Measurements from ENCODE around the gene TMIGD1. TPM values are rescaled to one million over a fixed set of nuclear protein-coding genes. Genes with fewer than 3 reads are reported as not detected.

Gene TMIGD1
- total RNA-seq, 1 experiment from 2014 or later = not detected

GRCh38 chr17:30358055-30358760 lies 24.4 kb upstream of the TMIGD1 start:
- ATAC-seq = no peak
- H3K27ac ChIP-seq (ENCODE audit: low read depth, low read length) = no peak overlapping the region
- no peak overlapping the region for H3K9ac ChIP-seq (ENCODE audit: low read length)
- BruUV-seq (replicated peaks) = no TSS peak
- no peaks in the 10 kb centered on the region for H3K4me1 ChIP-seq (ENCODE audit: control insufficient read depth in 1 of 2, insufficient read depth in 2 of 2, low read length in 2 of 2)
- no peaks in the 10 kb centered on the region for H4K20me1 ChIP-seq (ENCODE audit: insufficient read depth)
- H3K4me3 ChIP-seq (replicated peaks in 1 of 2; ENCODE audit: low read depth in 1 of 2, low read length in 2 of 2) = no peak overlapping the region
- peaks cover 0 to 12% of the 10 kb centered on the region in 2 experiments; a peak in 2 of 4 replicates for H3K9me3 ChIP-seq (ENCODE audit: control insufficient read depth in 1 of 2, insufficient read depth in 1 of 2, low read depth in 1 of 2, low read length in 2 of 2)
- CTCF ChIA-PET = interaction anchor here (1.0 to 1.1 kb wide), 2 partner anchors 22 to 119 kb away, joined by 3 read pairs; partner anchors contain the start of gene GOSR1
- POLR2A ChIA-PET = no interaction called here
- DNase-seq (ENCODE audit: low read depth, low spot score) = no peak
- H3K9me2 ChIP-seq (ENCODE audit: insufficient read depth) = no peaks in the 10 kb centered on the region
- no peaks in the 10 kb centered on the region for H3K27me3 ChIP-seq (ENCODE audit: insufficient read depth, low read length)
- intact Hi-C loops (cut with micrococcal nuclease) = no loop called here
- no peak for TF ChIP-seq POLR2AphosphoS5 (IDR thresholded peaks at IDR 0.05; ENCODE audit: low read depth, low read length)
- no peak for TF ChIP-seq FOSL1 (IDR thresholded peaks at IDR 0.05; ENCODE audit: low read depth)
- TF ChIP-seq JUND (IDR thresholded peaks at IDR 0.05) = no peak
- RAD21 ChIA-PET (ENCODE audit: low non-redundant PET in 1 of 2, low total read pairs in 2 of 2, uncharacterized antibody in 2 of 2, unreplicated experiment in 2 of 2) = no interaction called here
- no peaks in the 10 kb centered on the region for H3K79me2 ChIP-seq (ENCODE audit: insufficient read depth, low read length)
- no peak overlapping the region for H2AFZ ChIP-seq (ENCODE audit: low read depth, low read length, poor library complexity, severe bottlenecking)
- H3K36me3 ChIP-seq (ENCODE audit: control insufficient read depth in 1 of 2, insufficient read depth in 2 of 2, low read length in 2 of 2) = no peaks in the 10 kb centered on the region
- H3K4me2 ChIP-seq (ENCODE audit: low read length) = no peak overlapping the region

DNA sequence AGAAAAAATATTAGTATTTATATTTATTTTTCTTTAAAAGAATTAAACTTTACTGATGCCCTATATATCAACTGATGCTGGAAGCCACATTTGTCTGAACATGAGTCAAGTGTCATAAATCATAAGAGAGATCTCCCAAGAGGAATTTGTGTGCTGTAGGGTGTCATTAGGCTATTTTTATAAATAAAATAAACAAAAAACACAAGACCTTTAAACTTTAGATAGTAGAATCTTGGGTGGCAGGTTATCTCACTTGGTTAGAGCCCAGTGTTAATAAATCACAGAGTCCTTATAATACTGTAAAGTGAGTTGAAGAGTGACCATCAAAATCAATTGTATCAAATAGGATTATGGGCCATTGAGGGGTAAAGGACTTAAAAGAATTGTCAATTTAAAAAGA lies 23.6 kb upstream of the TMIGD1 start:
- H3K9me3 ChIP-seq (ENCODE audit: control insufficient read depth in 1 of 2, insufficient read depth in 1 of 2, low read depth in 1 of 2, low read length in 2 of 2) = peaks cover 0 to 9% of the 10 kb centered on the region in 2 experiments; a peak in 2 of 4 replicates
- TF ChIP-seq CBX3 (IDR thresholded peaks at IDR 0.05; ENCODE audit: low read depth) (no peak), SIN3A (IDR thresholded peaks at IDR 0.05; ENCODE audit: low read depth) (no peak), MAX (IDR thresholded peaks at IDR 0.05) (no peak), ZFX (IDR thresholded peaks at IDR 0.05) (no peak), EGR1 (IDR thresholded peaks at IDR 0.05; ENCODE audit: low read depth) (no peak), ELF1 (IDR thresholded peaks at IDR 0.05; ENCODE audit: borderline replicate concordance, low read depth) (no peak), EZH2 (IDR thresholded peaks at IDR 0.05) (no peak), ZNF274 (IDR thresholded peaks at IDR 0.05; ENCODE audit: low read depth, low read length) (no peak), RAD21 (IDR thresholded peaks at IDR 0.05; ENCODE audit: low read depth) (no peak)
- TF ChIP-seq, protein P1, sequence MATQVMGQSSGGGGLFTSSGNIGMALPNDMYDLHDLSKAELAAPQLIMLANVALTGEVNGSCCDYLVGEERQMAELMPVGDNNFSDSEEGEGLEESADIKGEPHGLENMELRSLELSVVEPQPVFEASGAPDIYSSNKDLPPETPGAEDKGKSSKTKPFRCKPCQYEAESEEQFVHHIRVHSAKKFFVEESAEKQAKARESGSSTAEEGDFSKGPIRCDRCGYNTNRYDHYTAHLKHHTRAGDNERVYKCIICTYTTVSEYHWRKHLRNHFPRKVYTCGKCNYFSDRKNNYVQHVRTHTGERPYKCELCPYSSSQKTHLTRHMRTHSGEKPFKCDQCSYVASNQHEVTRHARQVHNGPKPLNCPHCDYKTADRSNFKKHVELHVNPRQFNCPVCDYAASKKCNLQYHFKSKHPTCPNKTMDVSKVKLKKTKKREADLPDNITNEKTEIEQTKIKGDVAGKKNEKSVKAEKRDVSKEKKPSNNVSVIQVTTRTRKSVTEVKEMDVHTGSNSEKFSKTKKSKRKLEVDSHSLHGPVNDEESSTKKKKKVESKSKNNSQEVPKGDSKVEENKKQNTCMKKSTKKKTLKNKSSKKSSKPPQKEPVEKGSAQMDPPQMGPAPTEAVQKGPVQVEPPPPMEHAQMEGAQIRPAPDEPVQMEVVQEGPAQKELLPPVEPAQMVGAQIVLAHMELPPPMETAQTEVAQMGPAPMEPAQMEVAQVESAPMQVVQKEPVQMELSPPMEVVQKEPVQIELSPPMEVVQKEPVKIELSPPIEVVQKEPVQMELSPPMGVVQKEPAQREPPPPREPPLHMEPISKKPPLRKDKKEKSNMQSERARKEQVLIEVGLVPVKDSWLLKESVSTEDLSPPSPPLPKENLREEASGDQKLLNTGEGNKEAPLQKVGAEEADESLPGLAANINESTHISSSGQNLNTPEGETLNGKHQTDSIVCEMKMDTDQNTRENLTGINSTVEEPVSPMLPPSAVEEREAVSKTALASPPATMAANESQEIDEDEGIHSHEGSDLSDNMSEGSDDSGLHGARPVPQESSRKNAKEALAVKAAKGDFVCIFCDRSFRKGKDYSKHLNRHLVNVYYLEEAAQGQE (IDR thresholded peaks at IDR 0.05; ENCODE audit: low read depth) = no peak
- TF ChIP-seq, protein P2, sequence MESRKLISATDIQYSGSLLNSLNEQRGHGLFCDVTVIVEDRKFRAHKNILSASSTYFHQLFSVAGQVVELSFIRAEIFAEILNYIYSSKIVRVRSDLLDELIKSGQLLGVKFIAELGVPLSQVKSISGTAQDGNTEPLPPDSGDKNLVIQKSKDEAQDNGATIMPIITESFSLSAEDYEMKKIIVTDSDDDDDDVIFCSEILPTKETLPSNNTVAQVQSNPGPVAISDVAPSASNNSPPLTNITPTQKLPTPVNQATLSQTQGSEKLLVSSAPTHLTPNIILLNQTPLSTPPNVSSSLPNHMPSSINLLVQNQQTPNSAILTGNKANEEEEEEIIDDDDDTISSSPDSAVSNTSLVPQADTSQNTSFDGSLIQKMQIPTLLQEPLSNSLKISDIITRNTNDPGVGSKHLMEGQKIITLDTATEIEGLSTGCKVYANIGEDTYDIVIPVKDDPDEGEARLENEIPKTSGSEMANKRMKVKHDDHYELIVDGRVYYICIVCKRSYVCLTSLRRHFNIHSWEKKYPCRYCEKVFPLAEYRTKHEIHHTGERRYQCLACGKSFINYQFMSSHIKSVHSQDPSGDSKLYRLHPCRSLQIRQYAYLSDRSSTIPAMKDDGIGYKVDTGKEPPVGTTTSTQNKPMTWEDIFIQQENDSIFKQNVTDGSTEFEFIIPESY (IDR thresholded peaks at IDR 0.05; ENCODE audit: extremely low read depth, insufficient replicate concordance, low read length) = no peak
- H3K4me1 ChIP-seq (ENCODE audit: control insufficient read depth in 1 of 2, insufficient read depth in 2 of 2, low read length in 2 of 2) = no peaks in the 10 kb centered on the region; a peak in 1 of 4 replicates
- H3K4me2 ChIP-seq (ENCODE audit: low read length) = no peak overlapping the region
- H3K27me3 ChIP-seq (ENCODE audit: insufficient read depth, low read length) = no peaks in the 10 kb centered on the region
- H4K20me1 ChIP-seq (ENCODE audit: insufficient read depth) = no peaks in the 10 kb centered on the region
- DNase-seq (ENCODE audit: low read depth, low spot score) (no peak), ATAC-seq (no peak)
- no peaks in the 10 kb centered on the region for H3K9me2 ChIP-seq (ENCODE audit: insufficient read depth)
- intact Hi-C loops (cut with micrococcal nuclease) = no loop called here
- H3K36me3 ChIP-seq (ENCODE audit: control insufficient read depth in 1 of 2, insufficient read depth in 2 of 2, low read length in 2 of 2) = no peaks in the 10 kb centered on the region
- no peak overlapping the region for H2AFZ ChIP-seq (ENCODE audit: low read depth, low read length, poor library complexity, severe bottlenecking)
- H3K27ac ChIP-seq (ENCODE audit: low read depth, low read length) = no peak overlapping the region
- no TSS peak for BruUV-seq (replicated peaks)
- no peaks in the 10 kb centered on the region for H3K79me2 ChIP-seq (ENCODE audit: insufficient read depth, low read length)
- ChIA-PET POLR2A (no interaction called here), RAD21 (ENCODE audit: low non-redundant PET in 1 of 2, low total read pairs in 2 of 2, uncharacterized antibody in 2 of 2, unreplicated experiment in 2 of 2) (no interaction called here), CTCF (no interaction called here)
- no peak overlapping the region for H3K4me3 ChIP-seq (replicated peaks in 1 of 2; ENCODE audit: low read depth in 1 of 2, low read length in 2 of 2)
- H3K9ac ChIP-seq (ENCODE audit: low read length) = no peak overlapping the region
